Ramos (cell line): Measurements from ENCODE around the gene HS3ST4.

ENCODE experiments used
- in situ Hi-C: fragments of 300-500 bp; cut with MboI; formaldehyde crosslinking; loops from one replicate; pipeline ENCODE4 v1.14.3; 2022; ENCODE audit warnings: low sequenced_read_pairs; ENCODE audit not compliant: unreplicated experiment

The HS3ST4 gene

DNA sequence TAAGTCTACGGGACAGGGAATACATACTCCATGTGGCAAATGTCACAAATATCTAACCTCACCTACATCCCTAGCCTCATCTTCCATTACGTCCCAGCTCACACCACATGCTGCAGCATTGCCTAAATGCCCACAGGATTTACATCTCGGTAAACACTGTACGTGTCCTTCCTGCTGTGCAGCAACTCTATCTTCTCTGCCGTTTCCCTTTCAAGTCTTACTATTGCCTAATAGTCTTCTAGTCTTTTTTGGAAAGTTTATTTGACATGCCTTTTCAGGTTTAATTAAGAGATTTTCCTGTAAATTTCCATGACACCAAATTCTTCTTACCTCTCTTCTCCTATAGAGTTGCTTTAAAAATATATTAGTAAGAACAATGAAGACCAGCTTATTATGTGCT is 120.5 kb downstream of the HS3ST4 start:
- in situ Hi-C loops: loop anchor here (25.0 kb wide), 1 partner anchor 100 kb away; no protein-coding TSS in a partner anchor

GRCh38 chr16:25817295-25817694 is 125.5 kb downstream of the HS3ST4 start:
- in situ Hi-C loops: loop anchor here (25.0 kb wide), 1 partner anchor 105 kb away; no protein-coding TSS in a partner anchor

DNA sequence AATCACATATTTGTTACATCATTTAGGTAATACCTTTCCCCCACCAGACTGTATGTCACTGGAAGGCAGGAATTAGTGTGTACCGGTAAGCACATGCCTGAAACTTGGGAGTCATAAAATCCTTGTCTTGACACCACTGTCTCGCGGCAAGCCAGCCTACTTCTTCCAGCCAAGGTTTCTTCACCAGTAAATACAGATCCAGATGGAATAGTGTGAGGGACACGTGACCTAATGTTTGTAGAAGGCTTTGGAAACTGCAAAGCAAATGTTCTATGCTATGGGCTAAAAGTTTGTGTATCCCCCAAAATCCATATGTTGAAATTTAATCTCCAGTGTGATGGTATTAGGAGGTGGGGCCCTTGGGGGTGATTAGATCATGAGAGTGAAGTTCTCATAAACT is 126.1 kb downstream of the HS3ST4 start:
- in situ Hi-C loops: loop anchor here (25.0 kb wide), 1 partner anchor 106 kb away; no protein-coding TSS in a partner anchor

DNA sequence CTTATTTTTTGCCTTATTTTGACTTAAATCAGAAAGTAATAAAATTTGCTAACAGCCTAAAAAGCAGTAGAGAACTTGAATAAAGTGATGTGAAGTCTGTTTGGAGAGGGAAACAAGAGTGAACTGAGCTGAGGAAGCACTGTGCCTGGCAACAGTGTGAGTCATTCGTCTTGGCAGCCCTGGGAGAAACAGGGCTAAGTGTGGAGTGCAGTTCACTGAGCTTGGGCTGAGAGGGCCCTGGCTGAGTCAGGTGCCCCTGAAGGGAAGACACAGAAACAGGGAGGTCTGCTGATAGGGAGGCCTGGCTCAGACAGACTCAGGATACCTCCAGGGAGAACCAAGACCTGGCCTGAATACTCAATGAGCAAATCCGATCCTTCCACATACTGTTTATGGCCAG is 132.1 kb downstream of the HS3ST4 start:
- in situ Hi-C loops: loop anchor here (25.0 kb wide), 1 partner anchor 112 kb away; no protein-coding TSS in a partner anchor

GRCh38 chr16:25827709-25828108 is 135.9 kb downstream of the HS3ST4 start:
- in situ Hi-C loops: loop anchor here (25.0 kb wide), 3 partner anchors 540 to 1285 kb away; no protein-coding TSS in a partner anchor

DNA sequence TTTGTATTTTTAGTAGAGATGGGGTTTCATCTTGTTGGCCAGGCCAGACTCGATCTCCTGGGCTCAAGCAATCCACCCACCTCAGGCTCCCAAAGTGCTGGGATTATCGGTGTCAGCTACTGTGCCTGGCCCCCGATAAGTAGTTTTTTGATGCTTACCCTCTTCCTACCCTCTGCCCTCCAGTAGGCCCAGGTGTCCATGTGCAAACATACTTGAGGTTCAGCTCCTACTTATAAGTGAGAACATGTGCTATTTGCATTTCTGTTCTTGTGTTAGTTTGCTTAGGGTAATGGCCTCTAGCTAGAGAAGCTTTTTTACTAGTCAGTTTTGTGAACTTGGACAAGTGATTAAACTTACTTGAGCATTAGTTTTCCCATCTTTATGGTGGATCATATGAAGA is 136.8 kb downstream of the HS3ST4 start:
- in situ Hi-C loops: loop anchor here (25.0 kb wide), 3 partner anchors 541 to 1284 kb away; no protein-coding TSS in a partner anchor

DNA sequence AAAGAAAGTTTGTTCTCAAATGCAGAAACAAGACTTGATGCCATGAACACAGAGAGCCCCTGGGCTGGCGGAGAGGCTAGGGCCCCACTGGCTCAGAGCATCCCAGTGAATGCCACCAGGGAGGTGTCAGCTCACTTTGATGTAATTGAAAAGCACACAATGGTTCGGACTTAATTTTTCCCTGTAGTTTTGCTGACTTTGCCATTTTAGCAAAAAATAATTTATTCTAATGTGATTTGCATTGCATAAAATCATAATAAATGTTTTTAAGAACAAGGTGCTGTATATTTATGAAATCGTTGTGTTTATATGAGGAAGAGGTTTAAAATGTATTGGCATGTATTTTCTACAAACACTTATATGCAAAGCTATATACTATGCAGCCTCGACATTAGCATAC is 140.5 kb downstream of the HS3ST4 start:
- in situ Hi-C loops: loop anchor here (25.0 kb wide), 3 partner anchors 545 to 1280 kb away; no protein-coding TSS in a partner anchor

GRCh38 chr16:25834101-25834500 is 142.3 kb downstream of the HS3ST4 start:
- in situ Hi-C loops: loop anchor here (25.0 kb wide), 3 partner anchors 547 to 1278 kb away; no protein-coding TSS in a partner anchor

DNA sequence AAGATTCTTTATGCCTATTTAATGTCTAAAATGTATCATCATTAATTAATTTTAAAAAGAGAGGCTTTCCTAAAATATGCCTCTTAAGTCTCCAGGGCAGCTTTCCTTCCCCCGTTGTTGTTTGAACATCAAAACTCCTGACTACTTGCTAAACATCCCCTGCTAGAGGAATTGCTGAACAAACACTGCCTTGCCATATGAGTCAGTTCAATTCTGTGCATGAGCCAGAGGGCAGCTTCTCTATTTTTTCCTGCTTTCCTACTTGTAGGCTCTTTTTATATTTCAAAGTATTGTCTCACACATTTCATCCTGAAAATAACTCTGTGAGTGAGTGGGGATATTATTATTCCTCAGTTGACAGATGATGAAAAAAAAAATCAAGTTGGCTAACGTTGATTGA is 143.4 kb downstream of the HS3ST4 start:
- in situ Hi-C loops: loop anchor here (25.0 kb wide), 3 partner anchors 548 to 1277 kb away; no protein-coding TSS in a partner anchor

- in situ Hi-C loops: loop anchor here (25.0 kb wide), 3 partner anchors 551 to 1274 kb away; no protein-coding TSS in a partner anchor
Measured at GRCh38 chr16:25838724-25839186, 147.0 kb downstream of the HS3ST4 start.

DNA sequence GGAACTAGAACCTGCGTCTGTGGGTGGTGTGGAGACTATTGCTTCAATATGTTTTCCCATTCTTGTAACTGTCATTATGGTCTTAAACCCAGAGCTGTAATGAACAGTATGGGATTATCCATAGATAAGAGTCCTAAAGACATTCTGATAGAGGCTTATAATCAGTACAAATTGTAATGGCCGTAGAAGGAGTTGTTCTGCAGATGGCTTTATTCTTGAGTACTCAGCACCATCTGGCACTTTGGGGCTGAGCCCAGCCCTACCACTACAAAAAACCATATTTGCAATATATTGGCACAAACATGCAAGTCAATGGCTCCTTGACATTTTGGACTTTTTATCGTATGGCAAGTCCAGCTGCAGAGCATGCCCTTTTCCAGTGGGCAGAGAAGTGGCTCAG is 150.0 kb downstream of the HS3ST4 start:
- in situ Hi-C loops: loop anchor here (25.0 kb wide), 3 partner anchors 554 to 1271 kb away; no protein-coding TSS in a partner anchor

GRCh38 chr16:25845901-25846300 is 154.1 kb downstream of the HS3ST4 start:
- in situ Hi-C loops: loop anchor here (25.0 kb wide), 3 partner anchors 559 to 1266 kb away; no protein-coding TSS in a partner anchor

DNA sequence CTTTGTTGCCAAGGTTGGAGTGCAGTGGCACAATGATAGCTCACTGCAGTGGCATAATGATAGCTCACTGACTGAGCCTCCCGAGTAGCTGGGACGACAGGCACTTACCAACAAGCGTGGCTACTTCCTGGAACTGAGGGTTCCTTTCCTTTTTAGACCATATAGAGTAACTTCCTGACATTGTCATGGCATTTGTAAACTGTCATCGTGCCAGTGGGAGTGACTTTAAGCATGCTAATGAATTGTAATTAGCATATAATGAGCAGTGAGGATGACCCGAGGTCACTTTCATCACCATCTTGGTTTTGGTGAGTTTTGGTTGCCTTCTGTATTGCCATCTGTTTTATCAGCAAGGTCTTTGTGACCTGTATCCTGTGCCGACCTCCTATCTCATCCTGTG is 162.4 kb downstream of the HS3ST4 start:
- in situ Hi-C loops: no loop called here

DNA sequence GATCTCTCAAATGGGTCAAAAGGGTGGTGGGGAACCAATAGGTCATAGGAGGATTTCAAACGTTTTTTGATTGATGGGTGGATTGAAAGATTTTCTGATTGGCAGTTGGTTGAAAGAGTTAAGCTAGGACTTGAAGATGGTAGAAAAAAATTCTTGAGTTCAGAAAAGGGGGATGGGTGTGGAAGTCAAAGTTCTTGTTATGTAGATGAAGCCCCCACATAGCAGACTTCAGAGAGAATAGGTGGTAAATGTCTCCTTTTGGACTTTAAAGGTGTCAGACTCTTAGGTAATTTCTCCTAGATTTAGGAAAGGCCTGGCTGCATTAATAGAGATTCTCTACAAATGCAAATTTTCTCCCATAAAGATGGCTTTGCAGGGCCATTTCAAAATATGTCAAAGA is 163.3 kb downstream of the HS3ST4 start:
- in situ Hi-C loops: no loop called here

DNA sequence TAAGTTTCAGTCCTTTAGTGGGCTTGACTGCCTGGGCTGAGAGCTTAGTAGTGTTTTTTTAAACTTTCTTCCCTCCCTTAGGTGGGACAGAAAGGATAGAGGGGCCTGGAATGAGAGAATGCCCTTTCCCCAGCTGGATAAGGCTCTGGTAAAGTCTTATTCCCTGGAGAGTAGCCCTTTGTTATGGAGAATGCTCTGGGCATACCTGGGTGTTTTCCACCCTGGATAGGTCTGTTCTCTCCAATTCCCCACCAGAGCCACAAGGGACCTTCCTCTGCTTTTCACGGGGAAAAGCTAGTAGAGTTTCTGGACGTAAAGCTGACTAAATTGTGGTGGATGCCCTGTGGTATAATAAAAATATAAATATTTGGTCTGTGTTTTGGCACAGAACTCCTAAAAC is 164.1 kb downstream of the HS3ST4 start:
- in situ Hi-C loops: no loop called here

DNA sequence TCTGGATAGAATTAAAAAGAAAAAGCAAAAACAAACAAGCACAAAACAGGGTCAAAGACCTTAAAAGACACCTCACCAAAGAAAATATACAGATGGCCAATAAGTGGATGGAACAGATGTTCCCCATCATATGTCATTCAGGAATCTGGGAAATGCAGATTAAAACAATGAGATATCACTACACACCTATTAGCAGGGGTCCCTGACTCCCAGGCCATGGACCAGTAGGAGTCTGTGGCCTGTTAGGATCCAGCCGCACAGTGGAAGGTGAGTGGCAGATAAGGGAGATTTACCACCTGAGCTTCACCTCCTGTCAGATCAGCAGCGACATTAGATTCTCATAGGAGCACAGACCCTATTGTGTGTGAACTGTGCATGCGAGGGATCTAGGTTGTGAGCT is 167.9 kb downstream of the HS3ST4 start:
- in situ Hi-C loops: no loop called here

DNA sequence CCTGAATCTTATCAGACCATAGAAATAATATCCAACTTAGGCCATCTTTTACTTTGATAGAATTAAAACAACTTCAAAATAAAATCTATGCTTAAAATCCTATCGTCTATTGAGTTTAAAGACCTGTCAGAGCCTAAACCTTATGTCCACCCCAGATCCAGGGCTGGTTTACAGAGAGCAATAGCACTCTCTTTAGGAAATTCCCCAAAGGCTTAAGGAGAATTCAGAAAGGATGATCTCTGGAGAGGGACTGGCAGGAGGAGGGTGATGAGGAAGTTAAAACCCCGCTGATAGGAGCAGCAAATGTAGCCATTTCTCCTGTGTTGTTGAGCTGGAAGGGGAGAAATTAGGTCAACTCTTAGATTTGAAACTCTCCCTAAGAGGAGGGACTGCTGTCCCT is 175.3 kb downstream of the HS3ST4 start:
- in situ Hi-C loops: no loop called here

DNA sequence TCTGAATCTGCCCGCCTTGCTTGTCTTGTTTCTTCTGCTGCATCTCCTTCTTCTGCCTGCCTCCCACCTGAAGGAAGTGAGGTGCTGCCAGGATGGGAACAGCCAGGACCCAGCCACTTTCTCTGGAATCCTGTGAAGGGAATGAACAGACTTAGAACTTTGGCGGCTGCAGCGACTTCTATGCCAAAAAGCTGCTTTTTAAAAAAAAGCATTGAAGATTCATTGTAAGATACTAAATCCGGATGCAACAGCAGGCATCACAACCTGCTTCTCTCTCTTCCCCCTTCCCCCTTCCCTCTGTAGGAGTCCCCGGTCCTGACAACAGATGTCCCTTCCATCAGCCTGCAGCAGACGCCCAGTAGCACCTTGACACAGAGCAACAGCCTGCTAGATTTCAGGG is 176.3 kb downstream of the HS3ST4 start:
- in situ Hi-C loops: no loop called here

- in situ Hi-C loops: no loop called here
Measured at GRCh38 chr16:25868706-25869370, 177.1 kb downstream of the HS3ST4 start.

DNA sequence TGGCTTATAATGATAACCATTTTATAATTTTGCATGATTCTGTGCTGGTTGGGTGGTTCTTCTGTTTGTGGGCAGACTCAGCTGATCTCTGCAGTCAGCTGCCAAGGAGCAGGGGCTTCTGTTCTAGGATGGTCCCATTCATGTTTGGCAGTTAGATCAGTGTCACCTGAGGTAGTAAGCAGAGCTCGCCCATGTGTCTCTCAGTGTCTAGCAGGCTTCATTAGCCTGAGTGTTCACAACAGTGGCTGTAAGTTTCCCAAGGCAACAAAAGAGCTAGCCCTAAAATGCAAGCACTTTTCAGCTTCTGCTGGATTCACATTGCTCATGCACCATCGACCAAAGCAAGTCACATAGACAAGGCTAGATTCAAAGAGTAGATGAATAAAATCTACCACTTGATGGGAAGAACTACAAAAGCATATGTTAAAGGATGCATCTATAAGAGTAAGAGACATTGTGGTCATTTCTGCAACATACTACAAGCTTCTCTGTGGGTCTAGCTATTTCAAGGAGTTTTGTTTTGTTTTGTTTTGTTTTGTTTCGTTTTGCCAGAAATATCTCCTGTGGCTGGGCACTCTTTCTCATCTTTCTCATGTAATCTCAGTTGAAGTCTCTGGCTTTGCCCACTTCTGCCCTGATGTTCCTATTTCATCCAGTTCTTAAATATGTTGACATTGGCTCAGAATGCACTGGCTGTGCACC is 180.8 kb downstream of the HS3ST4 start:
- in situ Hi-C loops: no loop called here

GRCh38 chr16:25874196-25874595 is 182.4 kb downstream of the HS3ST4 start:
- in situ Hi-C loops: no loop called here
